ENCODE data around the gene MSANTD3.
A peak's percentile ranks its signal among the peaks of the same experiment; 100 is the strongest.
"Not testable (repeated sequence)": the region's sequence is repeated elsewhere in the genome, so short reads cannot be mapped to it uniquely, and the experiment has no call there.

The MSANTD3 gene

GRCh38 chr9:100426530-100427365 lies at the start of gene MSANTD3:
Gene MSANTD3, plus strand, starts transcription at chr9:100427143. Its CDS starts 14,796 bp downstream, at chr9:100441939.
- DNase-seq (ENCODE audit: low read depth), result peak; percentile 48

- no peak for DNase-seq (ENCODE audit: low read depth)
Observed at GRCh38 chr9:100379862-100380261, 47.1 kb upstream of the MSANTD3 start.

- DNase-seq (ENCODE audit: low read depth), result not testable (repeated sequence)
Observed at GRCh38 chr9:100392989-100393388, 34.0 kb upstream of the MSANTD3 start.

GRCh38 chr9:100394032-100394695 lies 32.8 kb upstream of the MSANTD3 start:
- no peak for DNase-seq (ENCODE audit: low read depth)

- no peak for DNase-seq (ENCODE audit: low read depth)
Observed at GRCh38 chr9:100394816-100395215, 32.1 kb upstream of the MSANTD3 start.

GRCh38 chr9:100396769-100397168 lies 30.2 kb upstream of the MSANTD3 start:
- no peak for DNase-seq (ENCODE audit: low read depth)

GRCh38 chr9:100397529-100398266 lies 29.2 kb upstream of the MSANTD3 start:
- DNase-seq (ENCODE audit: low read depth), result no peak

- DNase-seq (ENCODE audit: low read depth), result no peak
Observed at GRCh38 chr9:100401042-100401441, 25.9 kb upstream of the MSANTD3 start.

- DNase-seq (ENCODE audit: low read depth), result no peak
Observed at GRCh38 chr9:100406962-100407361, 20.0 kb upstream of the MSANTD3 start.

GRCh38 chr9:100408546-100409175 lies 18.3 kb upstream of the MSANTD3 start:
- DNase-seq (ENCODE audit: low read depth), result no peak

- no peak for DNase-seq (ENCODE audit: low read depth)
Observed at GRCh38 chr9:100409176-100409556, 17.8 kb upstream of the MSANTD3 start.

GRCh38 chr9:100411472-100412283 lies 15.3 kb upstream of the MSANTD3 start:
- peak; percentile 75 for DNase-seq (ENCODE audit: low read depth)

- no peak for DNase-seq (ENCODE audit: low read depth)
Observed at GRCh38 chr9:100413839-100414420, 13.0 kb upstream of the MSANTD3 start.

- DNase-seq (ENCODE audit: low read depth), result no peak
Observed at GRCh38 chr9:100417815-100418214, 9.1 kb upstream of the MSANTD3 start.

- DNase-seq (ENCODE audit: low read depth), result no peak
Observed at GRCh38 chr9:100419166-100419565, 7.8 kb upstream of the MSANTD3 start.

GRCh38 chr9:100421116-100421515 lies 5.8 kb upstream of the MSANTD3 start:
- DNase-seq (ENCODE audit: low read depth), result not testable (repeated sequence)

GRCh38 chr9:100425758-100426157 lies 1.2 kb upstream of the MSANTD3 start:
- DNase-seq (ENCODE audit: low read depth), result no peak

- no peak for DNase-seq (ENCODE audit: low read depth)
Observed at GRCh38 chr9:100426189-100426529, 784 bp upstream of the MSANTD3 start.

GRCh38 chr9:100427366-100428263 lies 672 bp downstream of the MSANTD3 start:
- peak; percentile 2 for DNase-seq (ENCODE audit: low read depth)

Measured in activated T-helper 1 cell treated with Interleukin-2 at 50 U/mL for 16 hours (primary cell).